ENCODE data around the gene IFNAR1.
A peak's percentile ranks its signal among the peaks of the same experiment; 100 is the strongest.

IFNAR1 gene

GRCh38 chr21:33324291-33325221 is at the start of gene IFNAR1:
IFNAR1 (plus strand) TSS chr21:33324970; CDS start chr21:33325056, 86 bp downstream.
- H3K4me3 ChIP-seq (ENCODE audit: low read depth, low read length), result peak within 1 kb of the TSS; percentile 100
- DNase-seq (ENCODE audit: low read depth), result peak; percentile 99
- TF ChIP-seq CTCF (conservative IDR thresholded peaks at IDR 0.05; ENCODE audit: low read depth, low read length), result peak; percentile 9

- DNase-seq (ENCODE audit: low read depth), result no peak
- TF ChIP-seq CTCF (conservative IDR thresholded peaks at IDR 0.05; ENCODE audit: low read depth, low read length), result no peak
Measured at GRCh38 chr21:33278721-33279120, 46.0 kb upstream of the IFNAR1 start.

GRCh38 chr21:33279330-33279820 is 45.4 kb upstream of the IFNAR1 start:
- no peak for DNase-seq (ENCODE audit: low read depth)
- no peak overlapping the region for H3K4me3 ChIP-seq (ENCODE audit: low read depth, low read length)
- no peak for TF ChIP-seq CTCF (conservative IDR thresholded peaks at IDR 0.05; ENCODE audit: low read depth, low read length)

More at GRCh38 chr21:33278721-33279120, 46.0 kb upstream of the IFNAR1 start:
- no peak overlapping the region for H3K4me3 ChIP-seq (ENCODE audit: low read depth, low read length)

- TF ChIP-seq CTCF (conservative IDR thresholded peaks at IDR 0.05; ENCODE audit: low read depth, low read length), result no peak
- DNase-seq (ENCODE audit: low read depth), result no peak
- H3K4me3 ChIP-seq (ENCODE audit: low read depth, low read length), result no peak overlapping the region
Measured at GRCh38 chr21:33281096-33281652, 43.6 kb upstream of the IFNAR1 start.

- no peak overlapping the region for H3K4me3 ChIP-seq (ENCODE audit: low read depth, low read length)
- DNase-seq (ENCODE audit: low read depth), result no peak
Measured at GRCh38 chr21:33283203-33283602, 41.6 kb upstream of the IFNAR1 start.

GRCh38 chr21:33286076-33286475 is 38.7 kb upstream of the IFNAR1 start:
- DNase-seq (ENCODE audit: low read depth), result no peak
- no peak overlapping the region for H3K4me3 ChIP-seq (ENCODE audit: low read depth, low read length)
- no peak for TF ChIP-seq CTCF (conservative IDR thresholded peaks at IDR 0.05; ENCODE audit: low read depth, low read length)

More at GRCh38 chr21:33283203-33283602, 41.6 kb upstream of the IFNAR1 start:
- TF ChIP-seq CTCF (conservative IDR thresholded peaks at IDR 0.05; ENCODE audit: low read depth, low read length), result no peak
